Measurements from ENCODE around the gene CCDC60. TPM values are rescaled to one million over a fixed set of nuclear protein-coding genes. Genes with fewer than 3 reads are reported as not detected.
A peak's percentile ranks its signal among the peaks of the same experiment; 100 is the strongest.

Gene CCDC60
- total and polyA plus RNA-seq, 10 of the 15 experiments (the other 5 are each of a cell fraction or from before 2014, with no cell fraction given), result 0.19 TPM; not detected in 9

DNA sequence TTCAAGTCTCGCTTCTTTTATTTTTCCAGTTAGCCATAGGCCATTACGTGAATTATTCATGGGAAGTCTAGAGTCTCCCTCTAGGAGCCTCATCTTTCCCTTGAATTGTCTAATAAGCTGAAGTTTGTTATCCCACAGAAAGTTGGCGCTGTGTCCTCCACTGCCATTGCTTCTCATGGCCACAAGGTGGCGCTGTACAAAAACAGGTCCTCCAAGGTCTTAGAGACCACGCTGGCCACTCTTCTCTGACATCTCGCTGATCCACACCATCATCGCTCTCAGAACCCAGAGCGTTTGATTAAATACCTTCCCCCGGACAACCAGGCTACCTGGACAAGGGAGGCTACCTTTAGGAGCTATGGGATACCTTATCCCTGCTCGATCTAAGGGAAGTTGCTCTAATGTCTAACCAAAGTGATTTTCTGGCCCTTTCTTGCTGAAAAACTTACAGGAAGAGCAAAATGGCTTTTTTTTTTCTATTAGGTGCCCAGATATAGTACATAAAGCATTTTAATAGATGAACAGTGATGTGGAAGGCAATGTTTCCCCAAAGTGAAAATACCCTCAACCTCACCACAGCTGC, 110.0 kb downstream of the CCDC60 start:
- ChIA-PET POLR2A (interaction anchor here (0.6 kb wide), 1 partner anchor 604 kb away, joined by 3 read pairs; no protein-coding TSS in a partner anchor), SMC1A (ENCODE audit: uncharacterized antibody, unreplicated experiment) (interaction anchor here (0.7 to 2.5 kb wide), 6 partner anchors 10 to 102 kb away, joined by 3 to 16 read pairs (median 4); no protein-coding TSS in a partner anchor), CTCF (interaction anchor here (0.6 to 5.0 kb wide), 28 partner anchors 9 to 1117 kb away, joined by 3 to 43 read pairs (median 4); partner anchors contain the start of gene PRKAB1), RAD21 (ENCODE audit: unreplicated experiment) (interaction anchor here (0.6 to 1.9 kb wide), 4 partner anchors 100 to 1813 kb away, joined by 3 to 11 read pairs (median 4); no protein-coding TSS in a partner anchor)
- Histone ChIP-seq H3K9ac (ENCODE audit: control insufficient read depth, insufficient read depth, low read length) (no peak overlapping the region), H4K20me1 (ENCODE audit: control insufficient read depth, insufficient read depth) (no peaks in the 10 kb centered on the region), H3K9me3 (replicated peaks; ENCODE audit: control insufficient read depth, insufficient read depth, low read length) (no peaks in the 10 kb centered on the region), H3K4me1 (ENCODE audit: control insufficient read depth, insufficient read depth, low read length) (no peaks in the 10 kb centered on the region), H3K27ac (ENCODE audit: control insufficient read depth, insufficient read depth) (no peak overlapping the region), H2AFZ (ENCODE audit: control insufficient read depth, low read depth, low read length) (no peak overlapping the region), H3K79me2 (ENCODE audit: control insufficient read depth, insufficient read depth, low read length) (no peaks in the 10 kb centered on the region), H3K4me3 (no peak overlapping the region), H3K27me3 (replicated peaks in 1 of 2; ENCODE audit: control insufficient read depth in 2 of 2, insufficient read depth in 2 of 2, low read length in 1 of 2) (peaks cover 0 to 3% of the 10 kb centered on the region in 2 experiments; a peak in 1 of 4 replicates), H3K36me3 (ENCODE audit: control insufficient read depth in 2 of 2, insufficient read depth in 2 of 2, low read length in 1 of 2) (no peaks in the 10 kb centered on the region), H3K4me2 (ENCODE audit: control insufficient read depth, insufficient read depth) (no peak overlapping the region)
- no TSS peak for BruUV-seq (replicated peaks)
- ATAC-seq, result peak; percentile 89
- 6% methylated on average over 10 of the region's 10 CpGs for WGBS (ENCODE audit: insufficient coverage, insufficient replicate concordance, low lambda C conversion rate, missing lambda C conversion rate)
- intact Hi-C loops (cut with micrococcal nuclease; ENCODE audit: unreplicated experiment), result loop anchor here (1.0 to 5.0 kb wide), 3 partner anchors 101 to 223 kb away; partner anchors contain the start of gene PRKAB1
- peak; percentile 44 for FAIRE-seq
- peak; percentile 28 for DNase-seq (ENCODE audit: low read depth, low spot score)
- in situ Hi-C loops (cut with MboI), result loop anchor here (5.0 kb wide), 2 partner anchors 98 to 203 kb away; no protein-coding TSS in a partner anchor
- TF ChIP-seq ZNF217 (IDR thresholded peaks at IDR 0.05), result no peak
- peak; percentile 62; the same call in 1 of the 2 replicates for TF ChIP-seq YY1 (IDR thresholded peaks at IDR 0.05; ENCODE audit: low read depth, low read length)
- no peak for TF ChIP-seq CREM (IDR thresholded peaks at IDR 0.05; ENCODE audit: low read depth)
- TF ChIP-seq RUNX3 (IDR thresholded peaks at IDR 0.05; ENCODE audit: low read length), result peak; percentile 39; the same call in 1 of the 2 replicates
- TF ChIP-seq, protein P1, sequence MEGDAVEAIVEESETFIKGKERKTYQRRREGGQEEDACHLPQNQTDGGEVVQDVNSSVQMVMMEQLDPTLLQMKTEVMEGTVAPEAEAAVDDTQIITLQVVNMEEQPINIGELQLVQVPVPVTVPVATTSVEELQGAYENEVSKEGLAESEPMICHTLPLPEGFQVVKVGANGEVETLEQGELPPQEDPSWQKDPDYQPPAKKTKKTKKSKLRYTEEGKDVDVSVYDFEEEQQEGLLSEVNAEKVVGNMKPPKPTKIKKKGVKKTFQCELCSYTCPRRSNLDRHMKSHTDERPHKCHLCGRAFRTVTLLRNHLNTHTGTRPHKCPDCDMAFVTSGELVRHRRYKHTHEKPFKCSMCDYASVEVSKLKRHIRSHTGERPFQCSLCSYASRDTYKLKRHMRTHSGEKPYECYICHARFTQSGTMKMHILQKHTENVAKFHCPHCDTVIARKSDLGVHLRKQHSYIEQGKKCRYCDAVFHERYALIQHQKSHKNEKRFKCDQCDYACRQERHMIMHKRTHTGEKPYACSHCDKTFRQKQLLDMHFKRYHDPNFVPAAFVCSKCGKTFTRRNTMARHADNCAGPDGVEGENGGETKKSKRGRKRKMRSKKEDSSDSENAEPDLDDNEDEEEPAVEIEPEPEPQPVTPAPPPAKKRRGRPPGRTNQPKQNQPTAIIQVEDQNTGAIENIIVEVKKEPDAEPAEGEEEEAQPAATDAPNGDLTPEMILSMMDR (IDR thresholded peaks at IDR 0.05 in 2 of 3, conservative IDR thresholded peaks at IDR 0.05 in 1 of 3; ENCODE audit: control insufficient read depth in 2 of 3, extremely low read depth in 1 of 3, insufficient read depth in 1 of 3, low read depth in 3 of 3, low read length in 3 of 3), result peak; percentile 95 to 99 (median 98); a peak in 5 of 6 replicates
- peak; percentile 63 for TF ChIP-seq RAD21 (IDR thresholded peaks at IDR 0.05; ENCODE audit: insufficient read depth, low read depth, low read length)
- TF ChIP-seq MEF2A (IDR thresholded peaks at IDR 0.05; ENCODE audit: insufficient read depth, low read depth, low read length), result no peak
- TF ChIP-seq SMC3 (IDR thresholded peaks at IDR 0.05; ENCODE audit: borderline replicate concordance, low read length), result peak; percentile 81; the same call in 1 of the 2 replicates
- TF ChIP-seq SRF (IDR thresholded peaks at IDR 0.05; ENCODE audit: low read depth in 2 of 2, low read length in 2 of 2), result no peak

Measured in GM12878 (cell line).